SW 1271 (cell line): Measurements from ENCODE around the gene CRYBA1.
"Not testable (repeated sequence)": the region's sequence is repeated elsewhere in the genome, so short reads cannot be mapped to it uniquely, and the experiment has no call there.

Source experiments
- DNase-seq, 2 experiments: peaks; one replicate each; lab custom pipeline; 2025; lab: John Stamatoyannopoulos, UW

CRYBA1 gene, protein sequence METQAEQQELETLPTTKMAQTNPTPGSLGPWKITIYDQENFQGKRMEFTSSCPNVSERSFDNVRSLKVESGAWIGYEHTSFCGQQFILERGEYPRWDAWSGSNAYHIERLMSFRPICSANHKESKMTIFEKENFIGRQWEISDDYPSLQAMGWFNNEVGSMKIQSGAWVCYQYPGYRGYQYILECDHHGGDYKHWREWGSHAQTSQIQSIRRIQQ

GRCh38 chr17:29246628-29247027, at the start of gene CRYBA1:
Gene CRYBA1, plus strand, starts transcription at chr17:29246859. Its CDS starts 5 bp downstream, at chr17:29246864.
- no peak for DNase-seq

- DNase-seq: no peak
Measured at GRCh38 chr17:29197516-29198272, 49.0 kb upstream of the CRYBA1 start.

DNA sequence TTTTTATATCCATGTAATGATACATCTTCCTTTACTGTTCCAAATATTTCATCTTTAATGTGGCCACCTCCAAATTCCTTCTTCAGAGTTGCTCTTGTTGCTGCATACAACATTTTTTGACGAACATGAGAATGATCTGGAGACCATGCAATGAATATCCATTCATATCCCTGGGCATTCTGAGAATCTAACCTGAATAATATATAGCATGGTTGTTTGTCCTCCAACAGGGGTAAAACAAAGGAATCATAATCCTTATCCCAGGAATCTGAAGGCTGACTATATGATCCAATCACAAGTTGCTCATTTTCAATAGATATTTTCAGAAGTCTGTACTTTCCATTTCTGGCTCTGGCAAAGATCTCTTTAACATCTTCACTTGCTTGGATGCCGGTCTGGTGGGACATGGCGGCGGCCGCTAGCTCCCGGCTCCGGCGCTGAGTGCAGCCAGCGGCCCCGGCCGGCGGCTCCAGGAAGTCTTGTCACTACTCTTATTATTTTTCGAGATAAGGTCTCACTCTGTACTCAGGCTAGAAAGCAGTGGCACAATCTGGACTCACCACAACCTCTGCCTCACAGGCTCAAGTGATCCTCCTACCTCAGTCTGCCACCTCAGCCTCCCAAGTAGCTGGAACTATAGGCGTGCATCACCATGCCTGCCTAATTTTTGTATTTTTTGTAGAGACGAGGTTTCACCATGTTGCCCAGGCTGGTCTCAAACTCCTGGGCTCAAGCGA, 42.4 kb upstream of the CRYBA1 start:
- DNase-seq: not testable (repeated sequence)

GRCh38 chr17:29205047-29205446, 41.6 kb upstream of the CRYBA1 start:
- no peak for DNase-seq

GRCh38 chr17:29207975-29208374, 38.7 kb upstream of the CRYBA1 start:
- DNase-seq: no peak

- DNase-seq: no peak
Measured at GRCh38 chr17:29209073-29209472, 37.6 kb upstream of the CRYBA1 start.

DNA sequence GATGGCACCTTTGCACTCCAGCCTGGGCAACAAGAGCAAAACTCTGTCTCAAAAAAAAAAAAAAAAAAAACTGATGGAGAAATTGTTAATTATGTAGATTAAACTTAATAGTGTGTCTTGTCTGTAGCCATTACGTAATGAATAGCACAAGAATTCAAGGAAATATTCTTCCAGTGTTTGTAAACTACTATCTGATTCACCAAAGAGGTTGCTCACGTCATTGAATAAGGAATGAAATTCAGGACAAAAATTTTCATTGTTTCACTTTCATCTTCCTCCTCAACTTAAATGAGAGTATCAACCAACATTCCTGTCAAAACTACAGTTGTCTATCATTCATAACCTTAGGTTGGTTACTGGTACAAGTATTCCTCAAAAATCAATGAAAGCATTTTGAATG, 35.8 kb upstream of the CRYBA1 start:
- DNase-seq: no peak

GRCh38 chr17:29212094-29212631, 34.5 kb upstream of the CRYBA1 start:
- no peak for DNase-seq

GRCh38 chr17:29212681-29213121, 34.0 kb upstream of the CRYBA1 start:
- no peak for DNase-seq

GRCh38 chr17:29214215-29215146, 32.2 kb upstream of the CRYBA1 start:
- DNase-seq: no peak

DNA sequence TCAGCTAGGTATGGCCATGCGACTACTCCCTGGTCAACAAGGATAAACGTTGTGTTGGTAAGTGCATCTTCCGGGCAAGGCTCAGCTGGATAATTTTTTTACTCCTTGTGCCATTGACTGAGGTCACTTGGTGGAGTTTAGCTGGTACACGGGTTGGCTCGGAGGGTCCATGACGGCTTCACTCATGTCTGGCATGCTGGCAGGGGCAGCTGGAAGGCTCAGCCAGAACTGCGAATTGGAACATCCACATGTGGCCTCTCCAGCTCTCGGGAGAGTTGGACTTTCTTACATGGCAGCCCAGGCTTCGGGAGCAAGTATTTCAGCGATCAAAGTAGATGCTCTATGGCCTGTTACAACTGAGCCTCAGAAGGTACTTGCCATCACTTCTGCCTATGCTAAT, 31.5 kb upstream of the CRYBA1 start:
- no peak for DNase-seq

DNA sequence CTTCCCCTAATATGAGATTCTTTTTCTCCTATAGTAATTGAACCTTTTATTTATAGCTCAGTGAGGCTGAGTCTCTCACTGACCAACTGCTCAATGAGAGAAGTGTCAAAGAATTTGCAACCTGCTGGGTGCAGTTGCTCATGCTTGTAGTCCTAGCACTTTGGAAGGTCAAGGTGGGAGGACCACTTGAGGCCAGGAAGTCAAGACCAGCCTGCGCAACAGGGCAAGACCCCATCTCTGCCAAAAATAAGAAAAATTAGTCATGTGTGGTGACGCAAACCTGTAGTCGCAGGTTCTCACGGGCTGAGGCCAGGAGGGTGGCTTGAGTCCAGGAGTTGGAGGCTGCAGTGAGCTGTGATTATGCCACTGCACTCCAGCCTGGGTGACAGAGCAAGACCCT, 30.9 kb upstream of the CRYBA1 start:
- DNase-seq: no peak

GRCh38 chr17:29216181-29216580, 30.5 kb upstream of the CRYBA1 start:
- no peak for DNase-seq

DNA sequence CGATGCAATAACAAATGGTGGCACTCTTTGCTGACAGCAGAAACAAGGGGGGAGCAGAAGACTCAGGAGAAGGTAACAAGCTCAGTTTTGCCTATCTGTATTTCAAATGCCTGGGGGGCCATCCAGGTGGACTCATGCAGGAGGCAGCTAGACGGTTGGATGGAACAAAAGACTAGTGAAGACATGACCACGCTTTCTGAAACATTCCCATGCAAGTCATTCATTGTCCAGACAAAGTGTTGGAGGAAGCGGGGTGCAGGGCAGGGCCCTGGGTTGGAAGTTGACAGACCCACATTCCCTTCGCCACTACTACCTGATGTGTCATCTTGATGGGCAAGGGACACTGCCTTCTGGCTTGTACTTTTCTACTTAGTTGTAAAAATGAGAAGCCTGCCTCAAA, 29.8 kb upstream of the CRYBA1 start:
- DNase-seq: no peak

DNA sequence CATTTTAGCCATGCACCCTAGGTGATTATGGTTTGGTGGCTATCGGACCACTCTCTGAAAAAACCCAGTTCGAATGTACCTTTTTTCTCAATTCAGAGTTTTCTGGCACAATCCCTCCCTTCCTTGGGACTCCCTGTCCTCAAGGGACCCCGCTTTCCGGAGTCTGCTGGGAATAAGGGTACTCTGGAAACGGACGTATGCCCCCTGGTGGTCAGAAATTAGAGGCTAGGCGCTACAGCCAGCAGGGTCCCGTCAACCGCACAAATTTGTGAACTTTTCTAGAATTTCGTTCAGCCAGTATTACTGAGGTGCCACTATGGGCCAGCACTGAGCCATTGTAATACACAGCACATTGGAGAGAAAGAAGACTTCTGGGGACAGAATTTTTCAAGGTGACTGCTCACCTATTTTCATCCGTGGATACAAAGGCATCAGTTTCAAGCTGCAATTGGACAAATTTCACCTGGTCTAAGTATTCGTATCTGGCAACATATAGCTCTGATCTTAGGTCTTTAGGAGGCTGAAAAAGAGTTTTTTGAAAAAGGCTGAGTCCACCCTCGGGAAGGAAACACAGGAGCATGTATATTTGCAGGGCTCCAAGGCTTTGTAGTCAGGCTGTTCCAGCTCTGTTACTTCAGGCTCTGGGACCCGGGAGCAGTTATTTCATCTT, 27.1 kb upstream of the CRYBA1 start:
- peak; percentile 63 to 81 for DNase-seq

GRCh38 chr17:29221338-29221737, 25.3 kb upstream of the CRYBA1 start:
- DNase-seq: not testable (repeated sequence)

GRCh38 chr17:29225396-29225795, 21.3 kb upstream of the CRYBA1 start:
- no peak for DNase-seq

DNA sequence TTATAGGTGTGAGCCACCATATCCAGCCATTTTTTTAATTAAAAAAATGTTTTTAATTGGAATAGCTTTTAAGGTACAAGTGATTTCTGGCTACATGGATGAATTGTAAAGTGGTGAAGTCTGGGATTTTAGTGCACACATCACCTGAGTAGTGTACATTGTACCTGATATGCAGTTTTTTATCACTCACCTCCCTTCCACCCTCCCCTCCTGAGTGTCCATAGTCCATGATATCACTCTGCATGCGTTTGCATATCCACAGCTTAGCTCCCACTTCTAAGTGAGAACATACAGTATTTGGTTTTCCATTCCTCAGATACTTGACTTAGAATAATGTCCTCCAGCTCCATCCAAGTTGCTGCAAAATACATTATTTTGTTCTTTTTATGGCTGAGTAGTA, 13.4 kb upstream of the CRYBA1 start:
- no peak for DNase-seq

DNA sequence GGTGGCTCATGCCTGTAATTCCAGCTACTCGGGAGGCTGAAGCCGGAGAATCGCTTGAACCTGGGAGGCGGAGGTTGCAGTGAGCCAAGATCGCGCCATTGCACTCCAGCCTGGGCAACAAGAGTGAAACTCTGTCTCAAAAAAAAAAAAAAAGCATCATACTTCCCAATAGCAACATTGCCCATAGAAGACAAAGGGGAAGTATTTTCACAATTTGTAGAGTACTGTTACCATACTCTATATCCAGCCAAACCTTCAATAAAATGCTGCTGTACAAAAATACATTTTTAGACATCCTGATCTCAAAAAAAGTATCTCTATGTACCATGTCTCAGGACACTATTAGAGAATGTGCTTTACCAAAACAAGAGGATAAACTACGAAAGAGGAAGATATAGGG, 11.7 kb upstream of the CRYBA1 start:
- DNase-seq: not testable (repeated sequence)

DNA sequence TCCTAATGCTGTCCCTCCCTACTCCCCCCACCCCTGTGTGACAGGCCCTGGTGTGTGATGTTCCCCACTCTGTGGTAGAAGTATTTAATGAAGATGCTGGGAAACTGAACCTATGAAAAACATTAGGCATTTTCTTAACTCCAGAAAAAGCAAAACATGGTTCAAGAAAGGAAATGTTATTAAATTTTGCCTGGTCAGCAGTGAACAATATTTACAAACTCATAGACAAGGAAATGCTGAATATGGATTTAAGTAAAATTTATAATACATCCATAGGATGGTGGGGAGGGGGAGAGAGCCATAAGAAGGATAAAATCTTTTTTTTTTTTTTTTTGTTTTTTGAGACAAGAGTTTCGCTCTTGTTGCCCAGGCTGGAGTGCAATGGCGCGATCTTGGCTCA, 10.8 kb upstream of the CRYBA1 start:
- DNase-seq: no peak
